Pancreas (tissue), 10 donors: Measurements from ENCODE around the gene DENND4A. TPM values are rescaled to one million over a fixed set of nuclear protein-coding genes. Genes with fewer than 3 reads are reported as not detected.

Experiments
- ATAC-seq, 4 donors: fragments of 200-7000 bp; cut with Tn5 transposase; one replicate each; pipeline versions ENCODE4 v1.8.0 to v1.9.1; 2020; ENCODE audit warnings: mild to moderate bottlenecking in 4 of 4, moderate library complexity in 4 of 4
- DNase-seq, 6 donors: peaks; one replicate each; pipeline ENCODE4 v3.0.0-alpha.2; 2020
- FAIRE-seq: peaks from 2 replicates; lab custom pipeline; 2012; peaks lifted over from hg19 to GRCh38; lab: Jason Lieb, UNC
- H3K27ac ChIP-seq, 4 donors: fragments of 200-600 bp; sonication (generic); 1 replicate in 3 of 4; 2 replicates in 1 of 4; pipeline versions ENCODE4 v1.5.0 to v1.8.0; 2020
- H3K27me3 ChIP-seq, 4 donors: fragments of 200-600 bp; one replicate each; pipeline ENCODE4 v1.8.0; 2021
- H3K36me3 ChIP-seq, 3 donors: fragments of 200-600 bp; sonication (generic) in 1 of 3; one replicate each; pipeline versions ENCODE4 v1.5.0 to v1.8.0; 2020 to 2021
- H3K4me1 ChIP-seq, 3 donors: fragments of 200-600 bp; one replicate each; pipeline ENCODE4 v1.8.0; 2021
- H3K4me3 ChIP-seq, 4 donors: fragments of 200-600 bp; sonication (generic) in 2 of 4; one replicate each; pipeline versions ENCODE4 v1.5.0 to v1.8.0; 2020 to 2021
- H3K9me3 ChIP-seq, 4 donors: fragments of 200-600 bp; one replicate each; pipeline ENCODE4 v1.8.0; 2021
- WGBS, 2 donors: extraction: QIAGEN DNeasy Blood & Tissue Kit; methylation state at CpG; one replicate each; pipeline ENCODE4 v1.1.7; 2013; 5-methylcytosine and 5-hydroxymethylcytosine counted together
- intact Hi-C, 3 donors: fragments of 100-400 bp; cut with DNase I; formaldehyde crosslinking; loops; one replicate each; pipeline versions ENCODE4 v1.11.1 to v1.14.2; 2022
- polyA plus RNA-seq, 2 donors: library from polyadenylated mRNA; stranded (reverse); fragments of 200-250 nt; gene quantifications; one replicate each; pipeline ENCODE4 v1.2.3, GENCODE V29; 2013
- total RNA-seq, 6 donors: library from RNA; stranded (reverse); fragmentation: NEBNext Ultra II Directional in 4 of 6; extraction: Animal tissue kit (Norgen Biotek cat#: 25700) in 4 of 6; gene quantifications; one replicate each; pipeline versions ENCODE4 v1.2.1 to v1.2.4, GENCODE V29; 2021 to 2023
- TF ChIP-seq, protein P1 (sequence below), 4 donors: fragments of 200-600 bp; sonication (generic) in 3 of 4; IDR thresholded peaks; one replicate each; pipeline versions ENCODE4 v1.5.0 to v1.8.0; 2021; ENCODE audit warnings: antibody characterized with exemption in 4 of 4
- donor health status: healthy with polysubstance abuse.
- donor health status: DM: no; HTN: no; CAD: no; lungs with moderate emphysema.
- donor health status: DM: no; HTN: no; CAD: no.
- donor health status: control.
- donor health status: control.
- donor health status: Bipolar disorder and iron deficiency.
- donor health status: DM: yes; HTN: yes; CAD: no.
- donor health status: DM: no; HTN: no; CAD: no.
- donor health status: DM: no; HTN: no; CAD: no.
- donor health status: DM: yes; HTN: yes; CAD: no.

Gene DENND4A
- total and polyA plus RNA-seq, 8 donors: 8.6 to 34.5 (median 26.5) TPM

DNA sequence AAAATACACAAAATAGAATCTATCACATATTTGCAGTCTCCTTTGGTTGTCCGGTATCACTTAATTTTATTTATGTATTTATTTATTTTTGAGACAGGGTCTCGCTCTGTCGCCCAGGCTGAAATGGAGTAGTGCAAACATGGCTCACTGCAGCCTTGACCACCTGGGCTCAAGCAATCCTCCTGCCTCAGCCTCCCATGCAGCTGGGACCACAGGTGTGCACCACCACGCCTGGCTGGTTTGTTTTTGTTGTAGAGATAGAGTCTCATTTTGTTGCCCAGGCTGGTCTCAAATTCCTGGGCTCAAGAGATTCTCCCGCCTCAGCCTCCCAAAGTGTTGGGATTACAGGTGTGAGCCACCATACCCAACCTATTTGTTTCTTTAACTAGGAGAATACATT is 33.9 kb downstream of the DENND4A start:
- Histone ChIP-seq H3K9me3 (no peaks in the 10 kb centered on the region), H3K4me3 (no peak overlapping the region), H3K36me3 (no peaks in the 10 kb centered on the region), H3K4me1 (peaks cover 0 to 7% (median under 1%) of the 10 kb centered on the region in 3 donors), H3K27ac (no peak overlapping the region), H3K27me3 (no peaks in the 10 kb centered on the region)
- ATAC-seq (no peak), FAIRE-seq (no peak), DNase-seq (no peak)
- TF ChIP-seq, protein P1, sequence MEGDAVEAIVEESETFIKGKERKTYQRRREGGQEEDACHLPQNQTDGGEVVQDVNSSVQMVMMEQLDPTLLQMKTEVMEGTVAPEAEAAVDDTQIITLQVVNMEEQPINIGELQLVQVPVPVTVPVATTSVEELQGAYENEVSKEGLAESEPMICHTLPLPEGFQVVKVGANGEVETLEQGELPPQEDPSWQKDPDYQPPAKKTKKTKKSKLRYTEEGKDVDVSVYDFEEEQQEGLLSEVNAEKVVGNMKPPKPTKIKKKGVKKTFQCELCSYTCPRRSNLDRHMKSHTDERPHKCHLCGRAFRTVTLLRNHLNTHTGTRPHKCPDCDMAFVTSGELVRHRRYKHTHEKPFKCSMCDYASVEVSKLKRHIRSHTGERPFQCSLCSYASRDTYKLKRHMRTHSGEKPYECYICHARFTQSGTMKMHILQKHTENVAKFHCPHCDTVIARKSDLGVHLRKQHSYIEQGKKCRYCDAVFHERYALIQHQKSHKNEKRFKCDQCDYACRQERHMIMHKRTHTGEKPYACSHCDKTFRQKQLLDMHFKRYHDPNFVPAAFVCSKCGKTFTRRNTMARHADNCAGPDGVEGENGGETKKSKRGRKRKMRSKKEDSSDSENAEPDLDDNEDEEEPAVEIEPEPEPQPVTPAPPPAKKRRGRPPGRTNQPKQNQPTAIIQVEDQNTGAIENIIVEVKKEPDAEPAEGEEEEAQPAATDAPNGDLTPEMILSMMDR (IDR thresholded peaks at IDR 0.05): no peak
- intact Hi-C loops: no loop called here
- 97 to 98% methylated on average over 5 of the region's 5 CpGs for WGBS, 2 donors

DNA sequence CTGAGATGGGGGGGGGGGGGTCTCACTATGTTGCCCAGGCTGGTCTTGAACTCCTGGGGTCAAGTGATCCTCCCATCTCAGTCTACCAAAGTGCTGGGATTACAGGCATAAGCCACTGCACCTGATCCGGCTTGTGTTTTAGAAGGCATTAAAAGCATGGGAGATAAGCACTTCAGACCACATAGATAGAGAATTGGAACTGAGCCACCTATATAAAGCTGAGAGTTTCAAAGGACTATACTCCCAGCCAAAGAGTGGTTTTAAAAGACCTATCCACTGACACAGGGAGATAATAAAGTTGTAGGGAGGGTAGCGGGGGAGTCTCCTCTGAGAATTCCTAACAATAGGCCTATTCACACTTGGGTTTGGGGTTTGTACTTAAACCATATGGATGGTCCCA is 34.8 kb downstream of the DENND4A start:
- no peak overlapping the region for H3K4me3 ChIP-seq
- peaks cover 0 to 7% (median 0%) of the 10 kb centered on the region in 3 donors for H3K4me1 ChIP-seq
- H3K9me3 ChIP-seq: no peaks in the 10 kb centered on the region
- intact Hi-C loops: no loop called here
- no peaks in the 10 kb centered on the region for H3K36me3 ChIP-seq
- DNase-seq (no peak), FAIRE-seq (no peak), ATAC-seq (peak in 1 of 4 donors; percentile 25)
- TF ChIP-seq, protein P1 (IDR thresholded peaks at IDR 0.05): no peak
- no peak overlapping the region for H3K27ac ChIP-seq
- 64 to 76% methylated on average over 2 of the region's 2 CpGs for WGBS, 2 donors
- no peaks in the 10 kb centered on the region for H3K27me3 ChIP-seq

DNA sequence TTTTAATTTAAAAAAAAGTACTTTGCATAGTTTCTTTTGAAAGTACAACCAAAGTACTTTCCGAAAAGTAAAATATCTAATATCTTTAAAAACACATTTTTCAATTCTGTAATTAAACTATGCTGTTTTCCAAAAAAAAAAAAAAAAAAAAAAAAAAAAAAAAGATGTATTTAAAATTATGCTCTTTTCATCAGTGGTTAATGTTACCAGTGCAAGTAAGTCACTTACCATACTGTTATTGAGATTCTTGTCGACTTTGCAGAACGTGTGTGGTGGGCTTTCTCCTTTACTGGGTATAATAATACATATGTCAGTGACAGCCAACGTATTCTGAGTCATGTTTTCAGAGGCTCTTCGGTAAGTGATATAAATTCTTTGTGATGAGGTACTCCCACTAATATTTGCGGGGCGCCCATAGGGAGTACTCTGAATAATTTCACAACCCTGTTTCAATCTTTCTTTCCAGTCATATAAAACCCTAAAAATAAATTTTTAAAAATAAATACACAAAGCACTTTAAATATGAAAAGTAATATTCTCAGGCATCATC is 39.9 kb downstream of the DENND4A start:
- TF ChIP-seq, protein P1 (IDR thresholded peaks at IDR 0.05): no peak
- FAIRE-seq: no peak

DNA sequence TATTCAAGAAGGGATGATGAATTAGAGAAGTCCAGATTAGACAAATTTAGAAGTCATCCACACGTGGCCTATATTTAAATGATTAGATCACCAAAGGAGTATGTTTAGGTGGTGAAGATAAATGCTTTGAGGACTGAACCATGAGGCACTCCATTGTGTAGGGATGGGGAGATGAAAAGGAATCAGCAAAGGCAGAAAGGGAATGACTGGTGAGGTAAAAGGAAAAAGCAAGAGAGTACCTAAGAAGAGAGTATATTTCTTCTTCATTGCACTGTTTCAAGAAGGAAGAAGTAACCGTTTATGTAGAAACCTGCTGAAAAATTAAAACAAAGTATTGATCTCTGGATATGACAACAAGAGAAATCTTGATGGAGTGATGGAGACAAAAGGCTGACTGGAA is 40.7 kb downstream of the DENND4A start:
- intact Hi-C loops: no loop called here
- Histone ChIP-seq H3K27me3 (no peaks in the 10 kb centered on the region), H3K4me3 (no peak overlapping the region), H3K4me1 (no peaks in the 10 kb centered on the region), H3K27ac (no peak overlapping the region), H3K36me3 (peaks cover 0 to 5% (median 0%) of the 10 kb centered on the region in 3 donors), H3K9me3 (no peaks in the 10 kb centered on the region)
- 79 to 81% methylated on average over 2 of the region's 2 CpGs for WGBS, 2 donors
- ATAC-seq (no peak), DNase-seq (no peak), FAIRE-seq (no peak)
- TF ChIP-seq, protein P1 (IDR thresholded peaks at IDR 0.05): no peak

More for the DNA sequence above, 39.9 kb downstream of the DENND4A start:
- peaks cover 0 to 5% (median 0%) of the 10 kb centered on the region in 3 donors for H3K36me3 ChIP-seq
- no peak for ATAC-seq
- H3K27ac ChIP-seq: no peak overlapping the region
- H3K9me3 ChIP-seq: no peaks in the 10 kb centered on the region
- H3K4me3 ChIP-seq: no peak overlapping the region
- WGBS, 2 donors: 82 to 84% methylated on average over 7 of the region's 7 CpGs
- no peak for DNase-seq
- intact Hi-C loops: no loop called here
- H3K4me1 ChIP-seq: no peaks in the 10 kb centered on the region
- H3K27me3 ChIP-seq: no peaks in the 10 kb centered on the region

DNA sequence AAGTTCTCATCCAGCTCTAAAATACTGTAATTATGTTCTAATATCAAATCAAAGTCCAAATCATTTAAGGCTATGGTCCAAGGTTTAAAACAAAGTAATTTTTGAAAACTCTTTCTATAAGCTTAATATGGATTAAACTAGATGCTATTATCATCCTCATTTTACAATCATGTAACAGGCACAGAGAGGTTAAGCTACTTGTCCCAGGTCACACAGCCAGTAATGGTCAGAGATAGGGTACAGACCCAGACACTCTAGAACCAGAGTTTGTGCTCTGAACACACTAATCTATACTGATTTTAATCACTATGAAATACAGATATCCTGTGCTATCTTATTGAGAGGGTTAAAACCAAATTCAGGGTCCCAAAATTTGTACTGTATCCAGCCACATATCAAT is 44.8 kb downstream of the DENND4A start:
- H3K4me1 ChIP-seq: no peaks in the 10 kb centered on the region
- no peaks in the 10 kb centered on the region for H3K27me3 ChIP-seq
- no peak overlapping the region for H3K27ac ChIP-seq
- no peak overlapping the region for H3K4me3 ChIP-seq
- ATAC-seq (no peak), DNase-seq (no peak), FAIRE-seq (no peak)
- intact Hi-C loops: no loop called here
- H3K36me3 ChIP-seq: peaks cover 0 to 5% (median 0%) of the 10 kb centered on the region in 3 donors
- no peaks in the 10 kb centered on the region for H3K9me3 ChIP-seq
- TF ChIP-seq, protein P1 (IDR thresholded peaks at IDR 0.05): no peak
